ENCODE data around the gene KCNK18.
"Not testable (repeated sequence)": the region's sequence is repeated elsewhere in the genome, so short reads cannot be mapped to it uniquely, and the experiment has no call there.

KCNK18 gene

GRCh38 chr10:117174439-117175214, 22.7 kb upstream of the KCNK18 start:
- TF ChIP-seq, protein P1, sequence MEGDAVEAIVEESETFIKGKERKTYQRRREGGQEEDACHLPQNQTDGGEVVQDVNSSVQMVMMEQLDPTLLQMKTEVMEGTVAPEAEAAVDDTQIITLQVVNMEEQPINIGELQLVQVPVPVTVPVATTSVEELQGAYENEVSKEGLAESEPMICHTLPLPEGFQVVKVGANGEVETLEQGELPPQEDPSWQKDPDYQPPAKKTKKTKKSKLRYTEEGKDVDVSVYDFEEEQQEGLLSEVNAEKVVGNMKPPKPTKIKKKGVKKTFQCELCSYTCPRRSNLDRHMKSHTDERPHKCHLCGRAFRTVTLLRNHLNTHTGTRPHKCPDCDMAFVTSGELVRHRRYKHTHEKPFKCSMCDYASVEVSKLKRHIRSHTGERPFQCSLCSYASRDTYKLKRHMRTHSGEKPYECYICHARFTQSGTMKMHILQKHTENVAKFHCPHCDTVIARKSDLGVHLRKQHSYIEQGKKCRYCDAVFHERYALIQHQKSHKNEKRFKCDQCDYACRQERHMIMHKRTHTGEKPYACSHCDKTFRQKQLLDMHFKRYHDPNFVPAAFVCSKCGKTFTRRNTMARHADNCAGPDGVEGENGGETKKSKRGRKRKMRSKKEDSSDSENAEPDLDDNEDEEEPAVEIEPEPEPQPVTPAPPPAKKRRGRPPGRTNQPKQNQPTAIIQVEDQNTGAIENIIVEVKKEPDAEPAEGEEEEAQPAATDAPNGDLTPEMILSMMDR (IDR thresholded peaks at IDR 0.05; ENCODE audit: low read depth, low read length) = peak; percentile 94
- peak overlapping the region; percentile 40 for H3K4me3 ChIP-seq (ENCODE audit: low read depth, low read length)

- peak overlapping the region; percentile 40 for H3K4me3 ChIP-seq (ENCODE audit: low read depth, low read length)
- TF ChIP-seq, protein P1 (IDR thresholded peaks at IDR 0.05; ENCODE audit: low read depth, low read length) = no peak
Observed at GRCh38 chr10:117175215-117175900, 21.9 kb upstream of the KCNK18 start.

DNA sequence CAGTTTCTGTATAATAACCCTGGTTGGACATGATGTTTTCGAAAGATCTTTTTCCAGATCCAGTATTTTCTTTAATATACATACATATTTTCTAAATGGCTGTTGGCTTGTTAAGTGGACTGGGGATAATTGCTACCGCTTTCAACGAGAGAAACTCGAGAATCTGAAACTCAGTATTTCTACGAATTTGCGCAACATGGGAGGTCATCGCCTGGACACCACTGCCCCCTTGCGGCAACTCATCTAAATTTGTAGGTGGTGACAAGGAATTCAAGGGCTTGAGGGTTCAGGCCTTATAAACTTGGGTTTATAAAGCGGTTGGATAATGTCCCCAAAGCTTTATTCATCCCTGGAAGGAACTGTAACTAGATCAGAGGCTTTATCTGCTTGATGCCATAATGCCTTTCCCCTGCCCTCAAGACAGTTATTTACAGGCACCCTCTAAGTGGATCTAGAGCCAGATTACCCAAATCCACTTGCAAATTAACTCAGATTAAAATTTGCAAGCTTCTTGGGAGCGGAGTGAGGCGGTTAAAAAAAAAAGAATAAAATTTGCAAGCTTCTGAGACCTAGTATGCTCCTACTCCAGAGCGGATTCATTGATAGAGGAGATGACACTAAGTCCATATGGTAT, 21.3 kb upstream of the KCNK18 start:
- peak overlapping the region; percentile 40 for H3K4me3 ChIP-seq (ENCODE audit: low read depth, low read length)

GRCh38 chr10:117178190-117178589, 19.1 kb upstream of the KCNK18 start:
- TF ChIP-seq, protein P1 (IDR thresholded peaks at IDR 0.05; ENCODE audit: low read depth, low read length) = no peak
- no peak overlapping the region for H3K4me3 ChIP-seq (ENCODE audit: low read depth, low read length)

More for the DNA sequence above, 21.3 kb upstream of the KCNK18 start:
- TF ChIP-seq, protein P1 (IDR thresholded peaks at IDR 0.05; ENCODE audit: low read depth, low read length) = peak; percentile 75

- no peak overlapping the region for H3K4me3 ChIP-seq (ENCODE audit: low read depth, low read length)
- TF ChIP-seq, protein P1 (IDR thresholded peaks at IDR 0.05; ENCODE audit: low read depth, low read length) = no peak
Observed at GRCh38 chr10:117184296-117184695, 13.0 kb upstream of the KCNK18 start.

DNA sequence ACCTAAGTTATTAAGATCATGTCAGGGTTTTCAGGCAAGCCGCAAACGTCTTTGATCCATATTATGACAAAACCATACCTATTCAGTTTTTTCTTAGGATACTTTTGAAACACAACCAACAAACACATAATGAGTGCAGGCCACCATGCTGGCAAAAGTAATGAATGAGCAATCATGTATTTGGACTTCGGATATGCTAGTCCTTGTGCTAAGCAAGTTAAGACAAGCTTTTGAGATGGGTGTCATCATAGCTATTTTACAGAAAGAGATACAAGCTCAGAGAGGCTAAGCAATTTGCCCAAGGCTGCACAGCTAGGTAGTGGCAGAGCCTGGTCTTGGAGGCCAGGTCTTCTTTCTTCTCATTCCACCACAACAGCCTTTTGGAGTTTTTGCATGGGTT, 12.5 kb upstream of the KCNK18 start:
- TF ChIP-seq, protein P1 (IDR thresholded peaks at IDR 0.05; ENCODE audit: low read depth, low read length) = no peak
- H3K4me3 ChIP-seq (ENCODE audit: low read depth, low read length) = no peak overlapping the region

- H3K4me3 ChIP-seq (ENCODE audit: low read depth, low read length) = not testable (repeated sequence)
Observed at GRCh38 chr10:117185817-117186216, 11.5 kb upstream of the KCNK18 start.

Data from WI38 (cell line).